Measurements from ENCODE around the gene NCR1.
"Not testable (repeated sequence)": the region's sequence is repeated elsewhere in the genome, so short reads cannot be mapped to it uniquely, and the experiment has no call there.

Gene NCR1

GRCh38 chr19:54953345-54953713 lies 47.4 kb downstream of the NCR1 start:
- not testable (repeated sequence) for H3K27me3 ChIP-seq (ENCODE audit: control insufficient read depth, insufficient read depth, low read length); H3K9ac ChIP-seq (ENCODE audit: low read length); H3K4me1 ChIP-seq (ENCODE audit: control insufficient read depth, insufficient read depth, low read length); H3K4me3 ChIP-seq (ENCODE audit: low read length); H3K27ac ChIP-seq (ENCODE audit: low read depth, low read length); H3K36me3 ChIP-seq (ENCODE audit: control insufficient read depth, insufficient read depth, low read length)

- no peaks in the 10 kb centered on the region for H3K36me3 ChIP-seq (ENCODE audit: control insufficient read depth, insufficient read depth, low read length)
- H3K4me3 ChIP-seq (ENCODE audit: low read length), result no peak overlapping the region
- H3K27ac ChIP-seq (ENCODE audit: low read depth, low read length), result no peak overlapping the region
- no peak overlapping the region for H3K9ac ChIP-seq (ENCODE audit: low read length)
- no peaks in the 10 kb centered on the region for H3K27me3 ChIP-seq (ENCODE audit: control insufficient read depth, insufficient read depth, low read length)
- H3K4me1 ChIP-seq (ENCODE audit: control insufficient read depth, insufficient read depth, low read length), result no peaks in the 10 kb centered on the region
Observed at GRCh38 chr19:54955376-54955775, 49.4 kb downstream of the NCR1 start.

- Histone ChIP-seq H3K36me3 (ENCODE audit: control insufficient read depth, insufficient read depth, low read length) (no peaks in the 10 kb centered on the region), H3K4me3 (ENCODE audit: low read length) (no peak overlapping the region), H3K9ac (ENCODE audit: low read length) (no peak overlapping the region), H3K4me1 (ENCODE audit: control insufficient read depth, insufficient read depth, low read length) (no peaks in the 10 kb centered on the region), H3K27ac (ENCODE audit: low read depth, low read length) (no peak overlapping the region), H3K27me3 (ENCODE audit: control insufficient read depth, insufficient read depth, low read length) (no peaks in the 10 kb centered on the region)
Observed at GRCh38 chr19:54959840-54960239, 53.9 kb downstream of the NCR1 start.

All from rectal smooth muscle tissue (tissue), 1 donor.